NCI-H146 treated with DMSO at 0.1 percent for 48 hours (cell line): ENCODE data around the gene ASPSCR1.
"Not testable (repeated sequence)": the region's sequence is repeated elsewhere in the genome, so short reads cannot be mapped to it uniquely, and the experiment has no call there.

Experiments
- DNase-seq: peaks from one replicate; lab custom pipeline; 2025; ENCODE audit not compliant: unreplicated experiment; lab: John Stamatoyannopoulos, UW

The ASPSCR1 gene

GRCh38 chr17:81941484-81942166 is 35.8 kb upstream of the ASPSCR1 start:
- peak; percentile 55 for DNase-seq

- DNase-seq: no peak
These were observed 35.3 kb upstream of the ASPSCR1 start for GRCh38 chr17:81942167-81942553.

GRCh38 chr17:81944858-81945257 is 32.6 kb upstream of the ASPSCR1 start:
- no peak for DNase-seq

- no peak for DNase-seq
These were observed 30.2 kb upstream of the ASPSCR1 start, which contains the start of gene MYADML2 for GRCh38 chr17:81947189-81947588. Gene MYADML2, minus strand, starts transcription at chr17:81947233. Its CDS starts 5,492 bp downstream, at chr17:81941741.

GRCh38 chr17:81948635-81949378 is 28.6 kb upstream of the ASPSCR1 start:
- no peak for DNase-seq

- DNase-seq: no peak
These were observed 26.9 kb upstream of the ASPSCR1 start for GRCh38 chr17:81950501-81950900.

GRCh38 chr17:81951785-81952684 is 25.4 kb upstream of the ASPSCR1 start:
- DNase-seq: no peak

- no peak for DNase-seq
These were observed 24.6 kb upstream of the ASPSCR1 start for GRCh38 chr17:81952792-81953228.

GRCh38 chr17:81953443-81953842 is 24.0 kb upstream of the ASPSCR1 start:
- not testable (repeated sequence) for DNase-seq

GRCh38 chr17:81954131-81955057 is 23.0 kb upstream of the ASPSCR1 start:
- DNase-seq: no peak

- no peak for DNase-seq
These were observed 22.3 kb upstream of the ASPSCR1 start for GRCh38 chr17:81955058-81955681.

GRCh38 chr17:81955756-81956544 is 21.5 kb upstream of the ASPSCR1 start:
- DNase-seq: no peak

GRCh38 chr17:81956607-81957589 is 20.5 kb upstream of the ASPSCR1 start:
- no peak for DNase-seq

- DNase-seq: no peak
These were observed 19.6 kb upstream of the ASPSCR1 start for GRCh38 chr17:81957691-81958432.

GRCh38 chr17:81958633-81959342 is 18.6 kb upstream of the ASPSCR1 start:
- no peak for DNase-seq

GRCh38 chr17:81959362-81960129 is 17.9 kb upstream of the ASPSCR1 start:
- no peak for DNase-seq
